NCI-H446 treated with DMSO at 0.1 percent for 48 hours (cell line): ENCODE measurements around the gene YPEL2.
"Not testable (repeated sequence)": the region's sequence is repeated elsewhere in the genome, so short reads cannot be mapped to it uniquely, and the experiment has no call there.

Source experiments
- DNase-seq: peaks from one replicate; lab custom pipeline; 2025; lab: John Stamatoyannopoulos, UW

Gene YPEL2

DNA sequence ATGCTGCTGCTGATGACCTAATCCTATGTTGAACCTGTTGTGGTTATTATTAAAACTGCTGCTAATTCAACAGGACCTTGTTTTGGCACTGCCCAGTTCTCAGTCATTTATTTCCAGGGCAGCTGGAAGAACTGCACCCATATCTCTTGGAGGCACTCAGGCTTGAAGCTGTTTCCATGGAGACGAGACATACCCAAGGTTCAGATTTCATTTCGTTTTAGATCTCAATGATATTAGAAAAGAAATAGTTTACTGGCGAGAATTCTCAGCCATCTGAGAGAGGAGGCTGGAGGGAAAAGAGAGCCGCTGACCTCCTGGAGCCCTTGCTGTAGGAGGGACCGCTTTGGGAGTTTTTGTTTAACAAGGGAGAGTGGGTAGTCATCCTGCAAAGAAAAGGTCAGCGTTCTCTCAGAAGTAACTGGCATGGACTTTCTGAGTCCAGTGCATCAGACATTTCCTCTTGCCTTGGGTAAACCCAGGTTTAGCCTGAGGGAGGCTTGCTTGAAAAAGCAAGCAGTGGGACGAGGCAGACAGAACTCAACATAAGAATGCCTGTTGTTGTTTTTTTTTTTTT is 75.4 kb downstream of the YPEL2 start:
- peak; percentile 33 for DNase-seq

DNA sequence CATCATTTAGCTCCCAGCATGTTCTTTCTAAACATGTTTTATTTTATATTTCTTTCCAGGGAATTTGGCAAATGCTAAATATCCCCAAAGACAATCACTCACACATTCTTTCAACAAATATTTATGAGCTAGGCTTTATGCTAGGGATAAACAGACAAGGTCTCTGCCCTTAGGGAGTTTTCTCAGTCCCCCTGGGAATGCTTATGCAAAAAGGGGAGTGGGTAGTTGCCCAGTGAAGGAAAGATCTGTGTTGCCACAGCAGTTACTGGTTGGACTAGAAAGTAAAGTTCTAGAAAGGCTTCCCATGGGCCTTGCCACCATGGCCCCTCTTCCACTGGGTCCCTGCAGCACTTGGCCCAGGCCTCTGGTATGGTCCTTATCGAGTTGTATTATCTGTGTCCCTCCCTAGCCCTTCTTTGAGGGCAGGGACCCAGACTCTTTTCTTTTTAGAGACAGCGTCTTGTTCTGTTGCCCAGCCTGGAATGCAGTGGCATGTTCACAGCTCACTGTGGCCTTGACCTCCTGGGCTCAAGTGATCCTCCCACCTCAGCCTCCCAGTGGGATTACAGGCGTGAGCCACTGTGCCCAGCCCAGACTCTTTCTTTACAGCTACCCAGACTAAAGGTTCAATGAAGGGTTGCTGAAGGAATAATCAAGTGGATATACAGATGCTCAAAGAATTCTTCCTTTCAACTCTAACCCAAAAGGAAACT is 78.0 kb downstream of the YPEL2 start:
- no peak for DNase-seq

DNA sequence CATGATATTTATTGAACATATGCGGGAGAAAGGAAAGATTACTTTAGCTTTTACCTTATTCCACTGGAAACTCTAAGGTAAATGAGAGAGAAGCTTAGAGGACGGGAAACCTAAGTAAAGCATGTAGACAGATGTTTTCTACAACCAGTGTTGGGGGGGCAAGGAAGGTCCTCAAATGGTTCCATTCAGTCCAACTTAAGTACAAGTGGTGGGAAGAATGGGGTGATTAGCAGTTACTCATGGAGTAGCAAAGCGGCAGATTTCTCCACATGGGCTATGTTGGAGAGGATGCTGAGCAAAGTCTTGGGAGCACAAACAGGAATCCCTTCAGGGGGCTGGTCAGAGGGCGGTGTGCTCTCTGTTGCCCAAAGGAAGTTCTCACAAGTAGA is 78.6 kb downstream of the YPEL2 start:
- no peak for DNase-seq

DNA sequence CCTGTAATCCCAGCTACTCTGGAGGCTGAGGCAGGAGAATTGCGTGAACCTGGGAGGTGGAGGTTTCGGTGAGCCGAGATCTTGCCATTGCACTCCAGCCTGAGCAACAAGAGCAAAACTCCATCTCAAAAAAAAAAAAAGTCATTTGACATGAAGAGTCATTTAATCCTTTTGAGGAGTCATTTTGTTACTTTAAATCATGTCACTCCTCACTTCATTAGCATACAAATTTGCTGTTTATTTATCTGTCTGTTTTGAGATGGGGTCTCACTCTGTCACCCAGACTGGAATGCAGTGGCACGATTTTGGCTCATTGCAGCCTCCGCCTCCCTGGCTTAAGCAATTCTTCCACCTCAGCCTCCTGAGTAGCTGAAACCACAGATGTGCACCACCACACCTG is 81.0 kb downstream of the YPEL2 start:
- not testable (repeated sequence) for DNase-seq

DNA sequence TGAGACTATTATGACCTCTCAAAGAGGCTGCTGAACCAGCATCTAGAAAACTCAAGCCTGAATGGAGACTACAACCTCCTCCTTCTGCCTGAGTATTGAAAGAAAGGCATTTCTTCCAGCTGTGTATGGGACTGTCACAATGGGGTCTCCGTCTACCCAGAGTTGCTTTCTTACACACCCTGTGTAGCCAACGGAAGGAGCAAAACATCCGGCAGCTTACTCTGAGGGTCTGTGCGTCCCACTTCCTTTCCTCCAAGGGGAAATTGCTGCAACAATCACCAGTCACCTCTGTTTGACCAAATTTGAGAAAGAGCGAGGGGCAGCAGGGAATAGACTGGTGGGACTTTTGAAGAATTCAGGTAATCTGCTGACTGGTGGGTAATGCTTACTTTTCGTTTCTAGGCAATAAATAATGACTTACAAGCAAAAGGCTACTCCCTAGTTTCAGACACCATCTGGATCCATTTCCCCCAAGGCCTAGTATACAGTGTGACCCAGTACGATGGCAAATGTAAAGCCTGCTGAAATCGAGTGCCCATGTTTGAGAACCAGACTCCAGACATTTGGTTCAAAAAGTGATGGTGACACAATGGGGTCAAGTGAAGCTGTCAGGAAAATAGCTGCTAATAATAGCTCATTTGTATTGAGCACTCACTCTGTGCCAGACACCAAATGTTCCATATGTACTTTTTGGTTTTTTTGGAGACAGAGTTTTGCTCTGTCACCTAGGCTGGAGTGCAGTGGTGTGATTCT is 81.7 kb downstream of the YPEL2 start:
- no peak for DNase-seq

GRCh38 chr17:59415397-59415796 is 83.9 kb downstream of the YPEL2 start:
- DNase-seq = no peak

- no peak for DNase-seq
Observed at GRCh38 chr17:59416184-59416583, 84.7 kb downstream of the YPEL2 start.

DNA sequence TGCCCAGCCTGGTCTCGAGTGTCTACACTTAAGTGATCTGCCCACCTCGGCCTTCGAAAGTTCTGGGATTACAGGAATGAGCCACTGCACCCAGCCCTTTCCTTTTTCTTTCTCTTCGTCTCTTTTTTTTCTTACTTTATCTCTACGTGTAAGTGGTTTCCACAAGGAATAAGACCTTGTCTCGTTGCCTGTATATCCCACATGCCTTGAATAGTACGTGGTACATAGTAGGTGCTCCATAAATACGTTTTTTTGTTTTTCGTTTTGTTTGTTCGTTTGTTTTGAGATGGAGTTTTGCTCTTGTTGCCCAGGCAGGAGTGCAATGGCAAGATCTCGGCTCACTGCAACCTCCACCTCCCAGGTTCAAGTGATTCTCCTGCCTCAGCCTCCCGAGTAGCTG is 86.0 kb downstream of the YPEL2 start:
- DNase-seq = no peak

- DNase-seq = peak; percentile 59
Observed at GRCh38 chr17:59418732-59419166, 87.3 kb downstream of the YPEL2 start.

DNA sequence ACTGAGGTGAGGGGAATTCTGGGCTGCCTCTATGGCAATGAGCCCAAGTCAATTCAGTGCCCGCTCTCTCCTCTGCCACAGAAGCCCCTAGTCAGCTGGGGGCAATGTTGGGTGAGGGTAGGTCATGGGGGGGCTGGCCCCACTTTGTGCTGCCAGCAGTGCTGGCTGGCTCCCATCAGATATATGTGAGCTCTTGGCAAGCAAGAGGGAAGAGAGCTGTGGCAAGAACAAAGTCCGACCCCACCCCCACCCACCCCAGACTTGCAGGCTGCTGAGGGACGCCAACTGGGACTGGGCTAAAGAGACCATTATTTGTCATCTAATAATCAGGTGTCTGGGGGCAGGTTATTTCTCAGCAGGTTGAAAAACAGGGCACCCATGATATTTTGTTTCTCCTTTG is 89.4 kb downstream of the YPEL2 start:
- peak; percentile 4 for DNase-seq

DNA sequence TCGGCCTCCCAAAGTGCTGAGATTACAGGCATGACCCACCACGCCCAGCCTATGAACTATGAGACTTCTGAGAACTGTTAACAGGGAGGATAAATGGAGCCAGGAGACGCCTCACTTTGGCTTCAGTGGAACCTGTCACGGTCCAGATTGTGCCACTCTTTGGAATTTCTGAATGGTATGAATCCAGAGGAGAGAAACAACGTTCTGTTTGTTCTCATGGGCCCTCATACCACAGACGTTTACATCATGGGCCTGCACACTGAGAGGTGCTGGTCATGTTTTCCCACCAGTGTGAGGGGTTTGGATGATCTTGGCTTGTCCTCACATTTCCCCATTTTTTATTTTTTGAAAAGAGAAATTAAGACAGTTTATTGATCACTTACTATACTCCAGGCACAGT is 90.3 kb downstream of the YPEL2 start:
- DNase-seq = no peak

GRCh38 chr17:59423137-59423724 is 91.8 kb downstream of the YPEL2 start:
- DNase-seq = no peak

GRCh38 chr17:59423903-59424302 is 92.4 kb downstream of the YPEL2 start:
- no peak for DNase-seq

DNA sequence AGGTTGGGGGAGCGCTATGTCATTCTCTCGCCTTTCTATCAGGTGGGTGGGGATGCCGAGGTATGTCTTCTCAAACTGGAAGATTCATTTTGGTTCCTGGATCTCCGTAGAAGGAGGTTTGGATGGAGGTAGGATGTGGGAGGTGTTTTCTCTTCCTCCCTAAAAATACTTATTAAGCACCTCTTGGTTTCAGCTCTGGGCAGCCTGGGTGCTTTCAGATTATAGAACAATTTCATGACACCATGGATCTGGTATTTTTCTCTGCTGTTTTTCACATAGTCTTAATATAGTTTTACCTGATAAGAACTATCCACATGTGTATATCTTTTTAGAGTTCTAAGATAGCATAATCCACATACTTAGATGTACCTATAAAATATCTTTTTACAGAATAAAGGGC is 92.9 kb downstream of the YPEL2 start:
- DNase-seq = no peak

DNA sequence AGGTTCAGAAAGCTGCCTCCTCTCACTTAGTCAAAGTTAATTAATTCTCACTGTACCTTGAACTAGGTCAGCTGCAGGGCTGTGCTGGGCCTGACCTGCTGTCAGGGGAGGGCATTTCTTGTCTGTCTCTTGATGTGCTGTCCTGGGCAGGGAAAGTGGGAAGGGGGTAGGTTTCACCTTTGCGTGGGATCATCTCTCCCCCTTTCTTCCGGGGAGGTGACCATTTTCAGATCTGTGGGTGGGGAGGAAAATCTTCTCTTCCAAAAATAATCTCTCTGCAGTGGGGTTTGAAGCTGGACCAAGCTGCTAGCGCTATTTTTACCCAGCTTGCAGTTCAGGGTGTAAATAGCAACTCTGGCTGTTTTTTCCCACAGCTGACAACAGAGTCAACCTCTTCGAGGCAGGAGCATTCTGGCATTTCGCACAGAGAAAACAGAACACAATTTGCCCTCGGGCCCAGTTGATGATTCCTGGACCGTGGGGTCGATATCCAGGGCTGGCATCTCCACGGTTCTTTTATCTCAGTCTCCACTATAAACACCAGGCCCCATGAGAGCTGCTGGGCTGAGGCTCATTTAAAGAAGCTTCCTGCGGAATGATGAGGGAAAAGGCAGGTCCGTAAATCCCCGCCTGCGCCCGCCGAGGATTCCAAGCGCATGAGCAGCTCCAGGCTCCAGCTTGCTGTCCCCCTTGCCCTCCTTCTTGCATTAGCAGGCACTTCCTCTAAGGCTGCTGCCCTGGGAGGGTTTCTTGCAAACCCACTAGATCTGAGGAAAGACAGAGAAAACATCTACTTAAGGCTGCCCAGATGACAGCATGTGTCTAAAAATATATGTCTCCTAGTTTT is 93.9 kb downstream of the YPEL2 start:
- no peak for DNase-seq

DNA sequence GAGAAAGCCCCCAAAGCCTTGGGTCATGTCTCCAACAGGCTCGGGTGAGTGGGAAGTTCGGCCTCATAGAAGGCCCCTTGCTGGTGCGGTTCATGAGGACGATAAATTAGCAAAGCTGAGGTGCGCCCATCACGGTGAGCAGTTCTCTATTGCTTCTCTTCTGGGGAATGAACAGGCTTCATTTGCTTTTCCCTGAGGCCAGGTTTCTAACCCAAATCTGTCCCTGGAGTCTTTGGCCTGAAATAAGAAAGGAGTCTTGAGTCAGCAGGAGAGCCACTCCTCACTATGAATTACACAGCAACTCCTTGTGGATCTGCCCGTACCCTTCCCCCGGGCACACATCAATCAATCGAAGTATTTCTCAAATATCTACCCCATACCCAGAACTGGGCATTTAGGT is 94.6 kb downstream of the YPEL2 start:
- DNase-seq = no peak

DNA sequence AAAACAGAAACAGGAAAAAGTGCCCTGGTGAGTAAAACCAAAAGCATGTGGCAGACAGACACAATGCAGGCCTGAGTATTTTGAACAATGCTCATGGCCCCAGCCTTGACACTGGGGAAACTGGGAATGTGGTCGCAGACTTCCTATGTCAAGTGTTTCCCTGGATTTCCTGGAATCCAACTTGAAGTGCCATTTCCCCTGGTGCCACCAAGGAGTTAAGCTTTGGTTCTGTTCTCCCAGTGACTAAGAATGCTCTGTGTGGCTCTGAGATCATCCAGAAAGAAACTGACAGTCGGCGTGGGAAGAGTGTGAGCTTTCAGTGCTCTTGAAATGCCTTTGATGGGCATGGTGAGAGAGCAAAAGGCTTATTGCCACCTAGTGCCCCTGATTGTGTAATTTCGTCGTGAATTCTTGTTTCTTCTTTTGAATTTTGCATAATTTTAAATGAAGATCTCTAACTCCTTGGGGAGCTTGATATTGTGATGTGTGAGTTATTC is 96.0 kb downstream of the YPEL2 start:
- DNase-seq = no peak

DNA sequence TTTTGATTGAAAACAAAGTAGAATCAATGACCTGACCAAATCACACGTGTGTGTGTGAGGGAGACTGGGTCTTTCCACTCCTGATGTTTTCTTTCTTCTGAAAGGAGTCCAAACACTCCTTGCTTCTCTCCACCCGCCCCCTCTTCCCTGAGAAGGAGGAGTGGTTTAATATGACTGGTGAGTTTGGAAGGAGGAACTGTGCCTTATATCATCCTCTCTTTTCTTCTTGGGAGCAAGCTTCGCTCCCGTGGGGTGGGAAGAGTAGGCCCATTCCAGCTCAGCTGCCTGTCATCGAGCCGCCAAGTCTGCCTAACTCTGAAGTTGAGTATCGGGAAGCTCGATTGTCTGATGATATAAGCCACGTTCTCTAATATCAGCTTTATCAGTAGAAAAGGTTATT is 96.5 kb downstream of the YPEL2 start:
- no peak for DNase-seq

DNA sequence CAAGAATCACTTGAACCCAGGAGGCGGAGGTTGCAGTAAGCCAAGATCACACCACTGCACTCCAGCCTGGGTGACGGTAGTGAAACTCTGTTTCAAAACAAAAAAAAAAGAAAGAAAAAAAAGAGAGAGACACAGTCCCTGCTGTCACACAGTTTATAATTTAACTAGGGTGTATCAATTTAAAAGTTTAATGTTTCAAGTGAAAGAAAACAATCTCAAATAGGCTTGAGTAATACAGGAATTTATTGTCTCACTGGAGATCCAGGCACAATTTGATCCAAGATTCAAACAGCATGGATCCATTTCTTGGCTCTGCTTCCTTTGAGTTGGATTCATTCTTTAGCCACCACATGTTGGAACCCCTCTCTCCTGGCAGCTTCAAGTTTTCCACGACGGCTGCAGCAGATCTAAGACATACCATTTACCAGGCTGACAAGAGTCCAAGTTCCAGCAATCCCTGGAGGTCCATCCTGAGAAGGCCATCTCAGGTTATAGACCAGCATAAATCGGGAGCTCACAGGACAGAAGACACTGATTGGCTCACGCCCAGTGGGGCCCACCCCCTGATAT is 97.5 kb downstream of the YPEL2 start:
- peak; percentile 51 for DNase-seq

- DNase-seq = no peak
Observed at GRCh38 chr17:59431601-59432000, 100.1 kb downstream of the YPEL2 start.

GRCh38 chr17:59432657-59433056 is 101.2 kb downstream of the YPEL2 start:
- no peak for DNase-seq
